A673 (cell line): ENCODE data around the gene TMEM150C. TPM values are rescaled to one million over a fixed set of nuclear protein-coding genes. Genes with fewer than 3 reads are reported as not detected.

ENCODE experiments used
- BruUV-seq: library from RNA; stranded (reverse); fragments of 400-500 nt; replicated peaks from 2 replicates; lab custom pipeline; 2021; lab: Mats Ljungman, UMichigan
- CTCF ChIA-PET: fragments of 300-600 bp; sonication (Branson Sonifier 250); formaldehyde crosslinking; loops from one replicate; lab custom pipeline; 2022; ENCODE audit warnings: antibody characterized with exemption; lab: Charles Lee
- POLR2A ChIA-PET: fragments of 300-600 bp; sonication (Branson Sonifier 250); formaldehyde crosslinking; loops from one replicate; lab custom pipeline; 2022; ENCODE audit warnings: antibody characterized with exemption; ENCODE audit not compliant: low non-redundant PET; lab: Charles Lee
- DNase-seq: peaks from one replicate; pipeline ENCODE4 v3.0.0-alpha.2; 2015; ENCODE audit warnings: low spot score
- H3K27ac ChIP-seq: fragments of 200-600 bp; sonication (generic); 2 replicates; pipeline ENCODE4 v1.5.1; 2016; ENCODE audit warnings: mixed run types, low read depth, mild to moderate bottlenecking, mixed read lengths, antibody characterized with exemption, low read length; ENCODE audit not compliant: poor library complexity, severe bottlenecking
- H3K27me3 ChIP-seq: fragments of 200-600 bp; sonication (generic); replicated peaks from 2 replicates; pipeline ENCODE4 v1.6.1; 2017; ENCODE audit warnings: mixed run types, low read depth, mild to moderate bottlenecking, mixed read lengths, antibody characterized with exemption, low read length; ENCODE audit not compliant: insufficient read depth, poor library complexity
- H3K36me3 ChIP-seq: fragments of 200-600 bp; sonication (generic); 2 replicates; pipeline ENCODE4 v1.6.1; 2016; ENCODE audit warnings: mixed run types, mild to moderate bottlenecking, mixed read lengths, antibody characterized with exemption, low read length; ENCODE audit not compliant: insufficient read depth, poor library complexity, severe bottlenecking
- H3K4me1 ChIP-seq: fragments of 200-600 bp; sonication (generic); 2 replicates; pipeline ENCODE4 v1.6.1; 2017; ENCODE audit warnings: mixed run types, mild to moderate bottlenecking, mixed read lengths, antibody characterized with exemption, low read length; ENCODE audit not compliant: insufficient read depth, poor library complexity, severe bottlenecking
- H3K4me3 ChIP-seq: fragments of 200-600 bp; sonication (generic); 2 replicates; pipeline ENCODE4 v1.5.1; 2016; ENCODE audit warnings: low read depth, mixed run types, mild to moderate bottlenecking, mixed read lengths, low read length; ENCODE audit not compliant: poor library complexity, severe bottlenecking
- H3K9me3 ChIP-seq: fragments of 200-600 bp; sonication (generic); 2 replicates; pipeline ENCODE4 v1.6.1; 2016; ENCODE audit warnings: mixed run types, low read depth, mild to moderate bottlenecking, mixed read lengths, antibody characterized with exemption, low read length; ENCODE audit not compliant: poor library complexity, severe bottlenecking
- EZH2 ChIP-seq: fragments of 200-600 bp; sonication (generic); IDR thresholded peaks from 2 replicates; pipeline ENCODE4 v1.6.1; 2017; ENCODE audit warnings: borderline replicate concordance, low read depth, mild to moderate bottlenecking, mixed read lengths, antibody characterized with exemption, low read length; ENCODE audit not compliant: poor library complexity, severe bottlenecking
- intact Hi-C: fragments of 100-400 bp; cut with micrococcal nuclease; formaldehyde crosslinking; loops from one replicate; pipeline ENCODE4 v1.10.0; 2022; ENCODE audit not compliant: unreplicated experiment
- total RNA-seq: library from RNA; stranded (reverse); gene quantifications from 2 replicates; pipeline ENCODE4 v1.2.3, GENCODE V29; 2021
- TF ChIP-seq, protein P1 (sequence below): fragments of 300-800, 200-600 bp; sonication (generic); conservative IDR thresholded peaks from 2 replicates; pipeline ENCODE4 v1.5.1; 2017; ENCODE audit warnings: low read depth, mild to moderate bottlenecking, antibody characterized with exemption, low read length, moderate library complexity, mixed read lengths

TMEM150C gene
- total RNA-seq, 1 experiment from 2014 or later, result 0.34 TPM

DNA sequence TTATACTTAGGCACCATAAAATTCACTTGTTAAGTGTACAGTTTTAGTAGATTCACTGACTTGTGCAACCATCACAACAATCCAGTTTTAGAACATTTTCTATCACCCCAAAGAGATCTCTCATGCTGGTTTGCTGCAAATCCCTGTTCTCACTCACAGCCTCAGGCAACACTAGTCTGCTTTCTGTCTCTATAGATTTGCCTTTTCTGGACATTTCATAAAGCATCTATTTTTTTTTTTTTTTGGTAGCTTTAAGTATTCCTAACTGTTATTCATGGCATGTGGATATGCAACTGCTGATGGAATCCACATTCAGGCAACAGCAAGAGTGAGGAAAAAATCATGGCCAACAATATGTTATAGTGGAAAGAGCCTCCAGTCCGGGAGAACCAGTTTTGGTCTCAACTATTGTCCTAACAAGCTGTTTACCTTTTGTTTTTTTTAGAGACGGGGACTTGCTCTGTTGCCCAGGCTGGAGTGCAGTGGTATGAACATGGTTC, 27.0 kb upstream of the TMEM150C start:
- no peak for TF ChIP-seq EZH2
- TF ChIP-seq, protein P1, sequence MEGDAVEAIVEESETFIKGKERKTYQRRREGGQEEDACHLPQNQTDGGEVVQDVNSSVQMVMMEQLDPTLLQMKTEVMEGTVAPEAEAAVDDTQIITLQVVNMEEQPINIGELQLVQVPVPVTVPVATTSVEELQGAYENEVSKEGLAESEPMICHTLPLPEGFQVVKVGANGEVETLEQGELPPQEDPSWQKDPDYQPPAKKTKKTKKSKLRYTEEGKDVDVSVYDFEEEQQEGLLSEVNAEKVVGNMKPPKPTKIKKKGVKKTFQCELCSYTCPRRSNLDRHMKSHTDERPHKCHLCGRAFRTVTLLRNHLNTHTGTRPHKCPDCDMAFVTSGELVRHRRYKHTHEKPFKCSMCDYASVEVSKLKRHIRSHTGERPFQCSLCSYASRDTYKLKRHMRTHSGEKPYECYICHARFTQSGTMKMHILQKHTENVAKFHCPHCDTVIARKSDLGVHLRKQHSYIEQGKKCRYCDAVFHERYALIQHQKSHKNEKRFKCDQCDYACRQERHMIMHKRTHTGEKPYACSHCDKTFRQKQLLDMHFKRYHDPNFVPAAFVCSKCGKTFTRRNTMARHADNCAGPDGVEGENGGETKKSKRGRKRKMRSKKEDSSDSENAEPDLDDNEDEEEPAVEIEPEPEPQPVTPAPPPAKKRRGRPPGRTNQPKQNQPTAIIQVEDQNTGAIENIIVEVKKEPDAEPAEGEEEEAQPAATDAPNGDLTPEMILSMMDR, result no peak
- H3K27ac ChIP-seq, result no peak overlapping the region
- H3K4me3 ChIP-seq, result no peak overlapping the region
- intact Hi-C loops, result no loop called here
- H3K27me3 ChIP-seq, result peaks cover 4% of the 10 kb centered on the region
- H3K9me3 ChIP-seq, result no peaks in the 10 kb centered on the region
- DNase-seq, result no peak
- no TSS peak for BruUV-seq
- no peaks in the 10 kb centered on the region for H3K4me1 ChIP-seq
- ChIA-PET CTCF (no interaction called here), POLR2A (no interaction called here)
- no peaks in the 10 kb centered on the region for H3K36me3 ChIP-seq

DNA sequence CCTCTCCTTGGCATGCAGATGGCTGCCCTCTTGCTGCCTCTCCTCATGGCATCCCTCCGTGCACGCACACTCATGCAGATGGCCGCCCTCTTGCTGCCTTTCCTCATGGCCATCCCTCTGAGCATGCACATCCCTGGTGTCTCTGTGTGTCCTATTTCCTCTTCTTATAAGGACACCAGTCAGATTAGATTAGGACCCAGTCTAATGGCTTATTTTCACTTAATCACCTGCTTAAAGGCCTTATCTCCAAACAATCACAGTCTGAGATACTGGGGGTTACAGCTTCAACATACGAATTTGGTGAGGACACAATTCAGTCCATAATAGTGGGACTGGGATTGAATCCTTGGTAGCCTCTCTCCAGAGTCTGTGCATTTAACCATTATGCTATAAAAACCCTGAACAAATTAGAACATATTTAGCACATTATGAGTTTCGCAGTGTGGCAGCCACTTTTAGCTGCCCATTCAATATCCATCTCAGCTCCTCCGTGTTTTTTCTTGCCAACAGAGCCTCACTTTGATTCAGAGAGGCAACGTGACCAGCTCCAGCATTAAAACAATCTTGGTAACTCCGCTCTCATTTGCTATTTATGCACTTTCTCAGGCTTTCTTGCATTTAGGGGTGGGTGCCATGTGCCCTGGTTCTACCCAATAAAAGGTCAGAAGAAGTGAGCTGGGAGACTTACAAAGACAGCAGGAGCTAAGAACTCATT, 26.2 kb upstream of the TMEM150C start:
- DNase-seq, result no peak
- Histone ChIP-seq H3K27me3 (peaks cover 4% of the 10 kb centered on the region), H3K9me3 (no peaks in the 10 kb centered on the region), H3K36me3 (no peaks in the 10 kb centered on the region), H3K27ac (no peak overlapping the region), H3K4me1 (no peaks in the 10 kb centered on the region), H3K4me3 (no peak overlapping the region)
- TF ChIP-seq EZH2, result no peak
- TF ChIP-seq, protein P1, result no peak
- no TSS peak for BruUV-seq
- intact Hi-C loops, result no loop called here
- ChIA-PET CTCF (no interaction called here), POLR2A (no interaction called here)

DNA sequence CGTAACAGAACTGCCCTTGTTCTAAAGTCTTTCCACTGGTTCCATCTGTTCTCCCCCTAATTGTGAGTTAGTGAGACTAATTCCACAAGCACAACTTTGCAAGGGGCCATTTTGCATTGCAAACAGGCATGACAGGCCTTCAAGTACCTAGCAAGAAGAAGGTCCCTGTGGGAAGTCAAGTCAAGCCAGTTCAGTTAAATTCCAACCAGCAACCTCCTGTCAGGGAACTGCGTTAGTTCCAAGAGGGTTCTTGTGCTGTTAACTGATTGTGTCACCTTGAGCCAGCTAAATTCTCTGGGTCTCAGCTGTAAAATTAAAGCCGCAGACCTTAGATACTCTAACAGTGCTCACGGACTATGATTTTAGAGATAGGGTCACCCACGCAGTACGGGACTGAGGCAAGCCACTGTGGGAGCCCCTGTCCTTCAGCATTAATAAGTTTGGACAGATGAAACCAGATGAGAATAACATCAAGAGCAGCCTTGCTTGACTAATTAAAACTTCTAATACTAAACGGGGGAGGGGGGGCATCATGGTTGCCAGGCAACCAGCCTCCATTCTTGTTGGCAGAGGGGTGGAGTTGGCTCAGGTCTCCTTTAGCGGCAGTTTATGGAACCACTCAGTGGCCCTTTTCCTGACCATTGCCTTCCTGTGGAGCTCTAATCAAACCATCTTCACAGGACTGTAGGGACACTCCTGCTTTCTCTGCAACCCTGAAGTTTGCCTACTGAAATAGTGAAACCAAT, 24.1 kb upstream of the TMEM150C start:
- Histone ChIP-seq H3K36me3 (no peaks in the 10 kb centered on the region), H3K4me1 (no peaks in the 10 kb centered on the region), H3K27ac (no peak overlapping the region), H3K9me3 (no peaks in the 10 kb centered on the region), H3K27me3 (no peaks in the 10 kb centered on the region), H3K4me3 (no peak overlapping the region)
- POLR2A ChIA-PET, result no interaction called here
- no peak for DNase-seq
- intact Hi-C loops, result no loop called here
- CTCF ChIA-PET, result no interaction called here
- BruUV-seq, result no TSS peak
- TF ChIP-seq, protein P1, result no peak
- TF ChIP-seq EZH2, result no peak
